Thoracic aorta (tissue), 2 donors: Measurements from ENCODE around the gene ENTPD6. TPM values are rescaled to one million over a fixed set of nuclear protein-coding genes. Genes with fewer than 3 reads are reported as not detected.

Experiments used
- ATAC-seq: fragments of 150-250 bp; one replicate; pipeline ENCODE4 v1.8.0; 2017; ENCODE audit warnings: low read depth; ENCODE audit not compliant: insufficient number of reproducible peaks, low FRiP score
- DNase-seq: peaks from one replicate; pipeline ENCODE4 v3.0.0-alpha.2; 2020; ENCODE audit warnings: low spot score
- H3K27ac ChIP-seq, 2 donors: fragments of 200-600 bp; sonication (generic); 1 replicate in 1 of 2; 2 replicates in 1 of 2; pipeline ENCODE4 v1.5.1; 2016; ENCODE audit warnings: mild to moderate bottlenecking in 2 of 2, moderate library complexity in 2 of 2
- H3K27me3 ChIP-seq: fragments of 200-600 bp; sonication (generic); replicated peaks from 2 replicates; pipeline ENCODE4 v1.6.0; 2016; ENCODE audit warnings: mild to moderate bottlenecking; ENCODE audit not compliant: insufficient read depth
- H3K36me3 ChIP-seq: fragments of 200-600 bp; sonication (generic); one replicate; pipeline ENCODE4 v1.5.1; 2016
- H3K4me1 ChIP-seq, 2 donors: fragments of 200-600 bp; sonication (generic); 1 replicate in 1 of 2; 2 replicates in 1 of 2; pipeline versions ENCODE4 v1.5.1 to v1.6.0; 2016; ENCODE audit warnings: low read depth in 2 of 2, mild to moderate bottlenecking in 1 of 2; ENCODE audit not compliant: control insufficient read depth in 1 of 2
- H3K4me3 ChIP-seq: fragments of 200-600 bp; sonication (generic); 2 replicates; pipeline ENCODE4 v1.5.1; 2016; ENCODE audit warnings: mild to moderate bottlenecking
- H3K9me3 ChIP-seq: fragments of 200-600 bp; sonication (generic); 2 replicates; pipeline ENCODE4 v1.5.1; 2016
- CTCF ChIP-seq: fragments of 200-600 bp; sonication (generic); IDR thresholded peaks from one replicate; pipeline ENCODE4 v1.5.1; 2019; ENCODE audit warnings: antibody characterized with exemption
- total RNA-seq, 2 donors: library from RNA; depleted of rRNA; stranded (reverse); fragments of >200 nt; gene quantifications; one replicate each; pipeline versions ENCODE4 v1.1.0 to v1.2.3, GENCODE V29; 2016

Gene ENTPD6
- 100 to 1,000 TPM in 1 of 2 donors, 10 to 100 TPM in 1; 82.0 to 107 TPM for total RNA-seq

- peak; percentile 92 for ATAC-seq
- H3K4me1 ChIP-seq: peaks cover 16 to 63% of the 10 kb centered on the region in 2 donors
- no peaks in the 10 kb centered on the region for H3K27me3 ChIP-seq
- no peaks in the 10 kb centered on the region for H3K9me3 ChIP-seq
- peak; percentile 50 for DNase-seq
- peak within 1 kb of the TSS; percentile 91 for H3K4me3 ChIP-seq
- TF ChIP-seq CTCF: no peak
- H3K36me3 ChIP-seq: no peaks in the 10 kb centered on the region
- peak within 1 kb of the TSS; percentile 71 to 86 for H3K27ac ChIP-seq
Measured at GRCh38 chr20:25195014-25195961, at the start of gene ENTPD6. Gene ENTPD6, plus strand, starts transcription at chr20:25195712. Its CDS starts 10,825 bp downstream, at chr20:25206537.

- H3K4me3 ChIP-seq: no peak overlapping the region
- DNase-seq (no peak), ATAC-seq (no peak)
- TF ChIP-seq CTCF: no peak
- no peaks in the 10 kb centered on the region for H3K27me3 ChIP-seq
- no peaks in the 10 kb centered on the region for H3K36me3 ChIP-seq
- H3K27ac ChIP-seq: no peak overlapping the region
- H3K9me3 ChIP-seq: no peaks in the 10 kb centered on the region
- H3K4me1 ChIP-seq: peaks cover 5 to 10% of the 10 kb centered on the region in 2 donors
Measured at GRCh38 chr20:25146976-25147375, 48.5 kb upstream of the ENTPD6 start.

- Histone ChIP-seq H3K4me1 (peaks cover 5 to 10% of the 10 kb centered on the region in 2 donors), H3K4me3 (no peak overlapping the region), H3K9me3 (no peaks in the 10 kb centered on the region), H3K27ac (no peak overlapping the region), H3K36me3 (no peaks in the 10 kb centered on the region), H3K27me3 (no peaks in the 10 kb centered on the region)
- no peak for TF ChIP-seq CTCF
- DNase-seq (no peak), ATAC-seq (no peak)
Measured at GRCh38 chr20:25147716-25148115, 47.8 kb upstream of the ENTPD6 start.

- TF ChIP-seq CTCF: no peak
- Histone ChIP-seq H3K4me1 (peaks cover 5 to 10% of the 10 kb centered on the region in 2 donors), H3K27me3 (no peaks in the 10 kb centered on the region), H3K36me3 (no peaks in the 10 kb centered on the region), H3K9me3 (no peaks in the 10 kb centered on the region), H3K27ac (no peak overlapping the region), H3K4me3 (peak overlapping the region; percentile 66)
- DNase-seq (no peak), ATAC-seq (no peak)
Measured at GRCh38 chr20:25148181-25148981, 47.1 kb upstream of the ENTPD6 start.
